Body of pancreas (tissue), 4 donors: Measurements from ENCODE around the gene RPS6KA5.

ENCODE experiments used
- CTCF ChIP-seq, 7 experiments: fragments of 450-650 bp in 4 of 7; fragments of 200-600 bp in 3 of 7; sonication (generic) in 3 of 7; IDR thresholded peaks; one replicate each; pipeline ENCODE4 v1.5.1; 2016 to 2019; ENCODE audit warnings: antibody characterized with exemption in 7 of 7
- POLR2A ChIP-seq, 3 donors: fragments of 450-650 bp; IDR thresholded peaks; one replicate each; pipeline ENCODE4 v1.6.1; 2016; ENCODE audit warnings: antibody characterized with exemption in 3 of 3, mild to moderate bottlenecking in 2 of 3

- TF ChIP-seq CTCF (IDR thresholded peaks at IDR 0.05), result no peak
- no peak for TF ChIP-seq POLR2A (IDR thresholded peaks at IDR 0.05)
These were observed 249.6 kb downstream of the RPS6KA5 start for GRCh38 chr14:90810806-90811205.
